ENCODE results near the gene SYT2. TPM values are rescaled to one million over a fixed set of nuclear protein-coding genes. Genes with fewer than 3 reads are reported as not detected.

The SYT2 gene
- total RNA-seq, 1 donor, result not detected

DNA sequence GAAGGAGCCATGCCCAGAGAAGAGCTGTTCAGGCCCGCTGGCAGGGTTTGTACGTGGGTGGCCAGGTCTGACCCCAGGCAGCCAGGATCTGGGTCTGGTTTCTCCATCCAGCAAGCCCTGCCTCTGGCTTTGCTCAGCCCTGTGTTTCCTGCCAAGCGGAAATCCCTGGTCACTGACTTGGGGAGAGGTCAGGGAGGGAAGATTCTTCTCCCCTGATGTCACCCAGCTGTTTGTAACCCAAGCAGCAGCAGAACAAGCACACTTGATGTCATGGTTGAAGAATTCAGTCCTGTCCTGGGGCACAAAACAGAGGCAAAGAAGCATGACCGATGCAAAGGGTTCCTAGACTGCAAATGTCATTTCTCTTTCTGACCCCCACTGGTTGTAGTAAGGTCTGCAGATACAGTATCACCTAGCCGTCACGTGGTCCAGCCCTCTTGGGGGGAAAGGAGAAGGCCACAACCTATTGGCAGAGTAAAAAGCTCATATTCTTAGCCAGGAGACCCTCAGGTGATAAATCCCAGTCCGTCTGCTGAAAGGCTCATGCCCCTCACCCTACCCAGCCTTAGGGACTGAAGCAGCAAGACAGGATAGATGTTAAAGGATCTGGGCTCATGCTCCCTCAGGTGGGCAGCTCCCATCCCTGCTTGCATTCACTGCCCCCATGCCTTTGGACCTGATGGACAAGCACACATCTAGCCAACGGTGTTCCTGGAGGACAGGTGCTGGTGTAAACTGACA is 120.9 kb downstream of the SYT2 start:
- DNase-seq (ENCODE audit: low read depth), result peak; percentile 98
- no peak for TF ChIP-seq CTCF (IDR thresholded peaks at IDR 0.05; ENCODE audit: insufficient read depth, low read length)
- no peak overlapping the region for H3K4me3 ChIP-seq (ENCODE audit: low read depth, low read length)

DNA sequence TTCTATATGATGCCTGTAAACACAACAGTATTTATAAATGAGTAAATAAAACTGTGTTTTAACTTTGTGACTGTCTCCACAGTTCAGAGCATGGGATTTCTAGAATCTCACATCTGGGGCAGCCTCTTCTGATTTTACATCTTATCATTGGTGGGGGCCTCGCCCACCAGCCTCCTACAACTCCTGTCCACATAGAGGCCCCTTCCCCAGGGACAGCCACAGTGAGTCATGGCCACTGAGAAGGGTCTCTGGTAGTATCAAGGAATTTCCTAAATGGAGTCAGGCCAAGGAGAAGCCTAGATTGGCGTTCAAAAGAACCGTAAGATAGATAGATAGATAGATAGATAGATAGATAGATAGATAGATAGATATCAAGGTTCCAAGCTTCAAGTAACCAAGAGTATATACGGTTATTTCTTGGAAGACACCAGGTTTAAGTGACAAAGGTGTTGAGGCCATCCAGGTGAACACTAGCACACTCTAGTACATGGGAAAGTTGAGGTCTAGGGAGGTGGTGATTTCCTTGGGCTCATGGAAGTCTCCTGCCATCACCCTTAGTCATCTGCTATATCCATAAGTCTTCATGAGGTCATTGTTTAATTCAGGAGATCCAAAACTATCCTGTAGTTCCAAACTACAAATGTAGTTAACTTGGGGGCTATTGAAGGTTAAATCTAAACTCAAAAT is 121.6 kb downstream of the SYT2 start:
- no peak for TF ChIP-seq CTCF (IDR thresholded peaks at IDR 0.05; ENCODE audit: insufficient read depth, low read length)
- DNase-seq (ENCODE audit: low read depth), result no peak
- H3K4me3 ChIP-seq (ENCODE audit: low read depth, low read length), result no peak overlapping the region

GRCh38 chr1:202587859-202588485 is 122.3 kb downstream of the SYT2 start:
- no peak overlapping the region for H3K4me3 ChIP-seq (ENCODE audit: low read depth, low read length)
- TF ChIP-seq CTCF (IDR thresholded peaks at IDR 0.05; ENCODE audit: insufficient read depth, low read length), result no peak
- no peak for DNase-seq (ENCODE audit: low read depth)

DNA sequence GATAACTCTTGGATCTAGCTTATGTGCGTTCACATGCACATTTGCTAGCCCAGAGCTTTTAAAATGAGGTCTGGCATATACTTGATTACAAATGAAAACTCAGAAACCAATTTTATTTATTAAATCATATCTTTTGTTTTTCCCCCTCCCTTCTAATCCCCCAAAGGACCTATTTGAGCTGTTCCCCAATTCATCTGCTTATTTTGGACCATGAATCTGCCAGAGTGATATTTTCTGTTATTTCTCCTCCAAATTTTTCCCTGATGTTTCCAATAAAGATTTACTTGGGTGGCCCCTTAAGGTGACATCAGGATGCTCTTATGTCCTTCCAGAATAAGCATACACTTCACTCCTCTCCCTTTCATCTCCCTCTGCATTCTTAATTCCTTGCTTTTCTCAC is 123.4 kb downstream of the SYT2 start:
- no peak overlapping the region for H3K4me3 ChIP-seq (ENCODE audit: low read depth, low read length)
- no peak for DNase-seq (ENCODE audit: low read depth)
- no peak for TF ChIP-seq CTCF (IDR thresholded peaks at IDR 0.05; ENCODE audit: insufficient read depth, low read length)

DNA sequence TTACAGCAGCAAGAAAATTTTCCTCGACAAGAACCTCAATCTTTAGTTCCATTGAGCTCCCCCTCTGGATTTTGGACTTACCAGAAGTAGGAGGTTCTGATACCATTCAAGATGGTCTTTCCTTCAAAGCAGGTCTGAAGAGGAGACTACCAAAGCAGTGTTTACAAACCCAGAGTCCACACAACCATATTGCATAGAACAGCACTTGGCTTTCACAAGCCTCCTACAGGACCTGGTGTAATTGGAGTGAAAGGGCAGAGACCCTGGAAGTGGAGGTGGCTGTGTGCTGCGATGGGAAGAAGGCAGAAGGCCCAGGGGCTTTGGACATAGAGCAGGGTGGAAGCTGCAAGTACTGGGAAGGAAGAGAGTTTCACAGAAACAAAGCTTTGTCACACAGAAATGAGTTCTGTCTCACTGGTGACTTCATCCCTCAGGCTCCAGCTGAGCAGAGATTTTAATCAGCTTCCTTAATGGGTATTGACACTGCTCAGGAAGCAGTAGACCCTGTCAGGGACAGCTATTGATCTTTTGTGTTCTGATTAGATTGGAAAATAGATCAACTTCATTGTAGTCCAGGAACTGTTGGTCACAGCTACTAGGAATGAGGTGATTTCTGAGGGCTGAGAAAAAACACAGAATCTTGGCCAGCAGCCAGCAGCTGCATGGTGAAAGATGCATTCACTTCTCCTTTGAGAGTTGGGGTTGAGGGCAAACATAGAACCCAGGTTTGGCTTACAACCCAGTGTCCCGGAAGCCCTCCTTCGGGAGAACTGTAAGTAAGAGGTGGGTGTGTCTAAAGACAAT is 124.0 kb downstream of the SYT2 start:
- H3K4me3 ChIP-seq (ENCODE audit: low read depth, low read length), result no peak overlapping the region
- TF ChIP-seq CTCF (IDR thresholded peaks at IDR 0.05; ENCODE audit: insufficient read depth, low read length), result no peak
- DNase-seq (ENCODE audit: low read depth), result peak; percentile 67

DNA sequence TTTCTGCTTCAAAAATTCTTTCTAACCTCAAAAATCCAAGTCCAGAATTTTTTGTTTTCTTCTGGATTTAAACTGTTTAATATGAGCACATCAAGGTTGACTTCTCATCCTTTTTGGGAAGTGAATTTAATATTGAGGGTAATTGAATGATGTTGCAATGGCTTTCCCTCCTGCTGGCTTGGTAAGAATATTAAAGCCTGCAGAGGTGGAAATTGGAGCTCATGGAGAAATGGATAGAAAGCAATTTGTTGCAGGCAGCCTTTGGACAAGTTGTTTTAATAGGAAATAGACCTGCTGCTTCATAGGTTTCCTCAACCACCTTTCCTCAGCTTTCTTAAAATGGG is 124.7 kb downstream of the SYT2 start:
- no peak overlapping the region for H3K4me3 ChIP-seq (ENCODE audit: low read depth, low read length)
- DNase-seq (ENCODE audit: low read depth), result no peak
- no peak for TF ChIP-seq CTCF (IDR thresholded peaks at IDR 0.05; ENCODE audit: insufficient read depth, low read length)
